Measurements from ENCODE around the gene GSE1.

DNA sequence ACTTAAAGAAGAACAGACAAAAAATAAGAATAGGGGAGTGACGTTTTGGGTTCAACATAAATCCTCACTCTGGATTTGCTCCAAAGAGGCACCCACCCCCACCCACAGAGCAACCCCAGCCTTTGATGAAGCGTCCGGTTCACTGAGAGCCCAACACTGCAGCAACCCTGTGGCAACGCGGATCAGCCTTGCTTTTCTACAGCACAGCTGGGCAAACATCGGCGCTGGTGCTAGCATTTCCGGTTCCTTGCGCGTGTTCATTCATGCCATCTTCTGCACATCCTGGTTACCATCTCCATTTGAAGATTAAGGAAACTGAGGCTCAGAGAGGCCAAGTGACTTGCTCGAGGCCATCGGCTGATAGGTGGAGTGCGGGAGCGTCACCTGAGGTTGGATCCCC lies 84.3 kb downstream of the GSE1 start:
- TF ChIP-seq, protein P1, sequence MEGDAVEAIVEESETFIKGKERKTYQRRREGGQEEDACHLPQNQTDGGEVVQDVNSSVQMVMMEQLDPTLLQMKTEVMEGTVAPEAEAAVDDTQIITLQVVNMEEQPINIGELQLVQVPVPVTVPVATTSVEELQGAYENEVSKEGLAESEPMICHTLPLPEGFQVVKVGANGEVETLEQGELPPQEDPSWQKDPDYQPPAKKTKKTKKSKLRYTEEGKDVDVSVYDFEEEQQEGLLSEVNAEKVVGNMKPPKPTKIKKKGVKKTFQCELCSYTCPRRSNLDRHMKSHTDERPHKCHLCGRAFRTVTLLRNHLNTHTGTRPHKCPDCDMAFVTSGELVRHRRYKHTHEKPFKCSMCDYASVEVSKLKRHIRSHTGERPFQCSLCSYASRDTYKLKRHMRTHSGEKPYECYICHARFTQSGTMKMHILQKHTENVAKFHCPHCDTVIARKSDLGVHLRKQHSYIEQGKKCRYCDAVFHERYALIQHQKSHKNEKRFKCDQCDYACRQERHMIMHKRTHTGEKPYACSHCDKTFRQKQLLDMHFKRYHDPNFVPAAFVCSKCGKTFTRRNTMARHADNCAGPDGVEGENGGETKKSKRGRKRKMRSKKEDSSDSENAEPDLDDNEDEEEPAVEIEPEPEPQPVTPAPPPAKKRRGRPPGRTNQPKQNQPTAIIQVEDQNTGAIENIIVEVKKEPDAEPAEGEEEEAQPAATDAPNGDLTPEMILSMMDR (IDR thresholded peaks at IDR 0.05), result no peak
- TF ChIP-seq ZFX (IDR thresholded peaks at IDR 0.05; ENCODE audit: borderline replicate concordance), result no peak
